ENCODE data around the gene WDR26.

DNA sequence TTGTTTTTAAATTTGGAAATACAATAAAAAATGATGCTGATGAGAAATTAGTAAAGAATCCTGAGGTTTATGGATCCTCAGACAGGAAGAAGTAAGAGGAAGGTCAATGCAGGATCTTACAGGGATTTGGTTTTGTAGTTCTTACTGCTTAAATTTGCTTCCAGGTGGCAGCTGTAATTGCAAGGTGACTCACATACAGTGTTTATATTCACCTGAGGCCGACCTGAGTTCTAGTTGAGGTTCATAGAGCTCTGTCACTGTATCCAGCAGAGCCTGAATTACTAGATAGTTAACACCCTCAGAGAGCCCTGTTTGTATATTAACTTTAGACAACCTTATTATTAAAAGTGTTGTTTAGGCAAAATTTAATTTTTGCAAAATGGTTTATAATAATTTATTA is 1.4 kb upstream of the WDR26 start:
- TF ChIP-seq, protein P1, sequence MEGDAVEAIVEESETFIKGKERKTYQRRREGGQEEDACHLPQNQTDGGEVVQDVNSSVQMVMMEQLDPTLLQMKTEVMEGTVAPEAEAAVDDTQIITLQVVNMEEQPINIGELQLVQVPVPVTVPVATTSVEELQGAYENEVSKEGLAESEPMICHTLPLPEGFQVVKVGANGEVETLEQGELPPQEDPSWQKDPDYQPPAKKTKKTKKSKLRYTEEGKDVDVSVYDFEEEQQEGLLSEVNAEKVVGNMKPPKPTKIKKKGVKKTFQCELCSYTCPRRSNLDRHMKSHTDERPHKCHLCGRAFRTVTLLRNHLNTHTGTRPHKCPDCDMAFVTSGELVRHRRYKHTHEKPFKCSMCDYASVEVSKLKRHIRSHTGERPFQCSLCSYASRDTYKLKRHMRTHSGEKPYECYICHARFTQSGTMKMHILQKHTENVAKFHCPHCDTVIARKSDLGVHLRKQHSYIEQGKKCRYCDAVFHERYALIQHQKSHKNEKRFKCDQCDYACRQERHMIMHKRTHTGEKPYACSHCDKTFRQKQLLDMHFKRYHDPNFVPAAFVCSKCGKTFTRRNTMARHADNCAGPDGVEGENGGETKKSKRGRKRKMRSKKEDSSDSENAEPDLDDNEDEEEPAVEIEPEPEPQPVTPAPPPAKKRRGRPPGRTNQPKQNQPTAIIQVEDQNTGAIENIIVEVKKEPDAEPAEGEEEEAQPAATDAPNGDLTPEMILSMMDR (IDR thresholded peaks at IDR 0.05): no peak
- no peak for TF ChIP-seq POLR2A (IDR thresholded peaks at IDR 0.05)

All from right lobe of liver (tissue), 4 donors.